Measurements from ENCODE around the gene RASGRP3. TPM values are rescaled to one million over a fixed set of nuclear protein-coding genes. Genes with fewer than 3 reads are reported as not detected.
A peak's percentile ranks its signal among the peaks of the same experiment; 100 is the strongest.

Gene RASGRP3
- polyA plus RNA-seq, 1 of the 3 experiments (the other 2 are of a cell fraction), result 72.5 TPM

GRCh38 chr2:33426666-33427231, 49.7 kb upstream of the RASGRP3 start (continued):
- TF ChIP-seq FOXJ3 (CRISPR knock-in tag; IDR thresholded peaks at IDR 0.05) (no peak), TCF12 (IDR thresholded peaks at IDR 0.05) (peak; percentile 97), YY1 (IDR thresholded peaks at IDR 0.05; ENCODE audit: low read depth) (no peak; the same call in 1 of the 2 replicates), EP300 (IDR thresholded peaks at IDR 0.05; ENCODE audit: borderline replicate concordance in 1 of 2, low read depth in 1 of 2, low read length in 1 of 2) (peak; percentile 81 to 98), RXRA (IDR thresholded peaks at IDR 0.05; ENCODE audit: borderline replicate concordance, low read depth) (peak; percentile 83), RCOR1 (IDR thresholded peaks at IDR 0.05; ENCODE audit: low read length) (no peak), RAD21 (IDR thresholded peaks at IDR 0.05; ENCODE audit: low read length) (no peak), GABPA (IDR thresholded peaks at IDR 0.05; ENCODE audit: low read depth) (no peak), CTCF (IDR thresholded peaks at IDR 0.05) (no peak), SMC3 (IDR thresholded peaks at IDR 0.05; ENCODE audit: low read depth, low read length) (no peak), GATA2 (CRISPR knock-in tag; IDR thresholded peaks at IDR 0.05) (no peak), TAF1 (IDR thresholded peaks at IDR 0.05; ENCODE audit: borderline replicate concordance, low read depth, low read length) (no peak; the same call in 1 of the 2 replicates), PBX3 (IDR thresholded peaks at IDR 0.05) (peak; percentile 86), ELF1 (IDR thresholded peaks at IDR 0.05) (no peak)
- TF ChIP-seq, protein P1, sequence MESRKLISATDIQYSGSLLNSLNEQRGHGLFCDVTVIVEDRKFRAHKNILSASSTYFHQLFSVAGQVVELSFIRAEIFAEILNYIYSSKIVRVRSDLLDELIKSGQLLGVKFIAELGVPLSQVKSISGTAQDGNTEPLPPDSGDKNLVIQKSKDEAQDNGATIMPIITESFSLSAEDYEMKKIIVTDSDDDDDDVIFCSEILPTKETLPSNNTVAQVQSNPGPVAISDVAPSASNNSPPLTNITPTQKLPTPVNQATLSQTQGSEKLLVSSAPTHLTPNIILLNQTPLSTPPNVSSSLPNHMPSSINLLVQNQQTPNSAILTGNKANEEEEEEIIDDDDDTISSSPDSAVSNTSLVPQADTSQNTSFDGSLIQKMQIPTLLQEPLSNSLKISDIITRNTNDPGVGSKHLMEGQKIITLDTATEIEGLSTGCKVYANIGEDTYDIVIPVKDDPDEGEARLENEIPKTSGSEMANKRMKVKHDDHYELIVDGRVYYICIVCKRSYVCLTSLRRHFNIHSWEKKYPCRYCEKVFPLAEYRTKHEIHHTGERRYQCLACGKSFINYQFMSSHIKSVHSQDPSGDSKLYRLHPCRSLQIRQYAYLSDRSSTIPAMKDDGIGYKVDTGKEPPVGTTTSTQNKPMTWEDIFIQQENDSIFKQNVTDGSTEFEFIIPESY (IDR thresholded peaks at IDR 0.05; ENCODE audit: borderline replicate concordance, low read depth), result peak; percentile 47; the same call in 1 of the 2 replicates
- TF ChIP-seq, protein P2, sequence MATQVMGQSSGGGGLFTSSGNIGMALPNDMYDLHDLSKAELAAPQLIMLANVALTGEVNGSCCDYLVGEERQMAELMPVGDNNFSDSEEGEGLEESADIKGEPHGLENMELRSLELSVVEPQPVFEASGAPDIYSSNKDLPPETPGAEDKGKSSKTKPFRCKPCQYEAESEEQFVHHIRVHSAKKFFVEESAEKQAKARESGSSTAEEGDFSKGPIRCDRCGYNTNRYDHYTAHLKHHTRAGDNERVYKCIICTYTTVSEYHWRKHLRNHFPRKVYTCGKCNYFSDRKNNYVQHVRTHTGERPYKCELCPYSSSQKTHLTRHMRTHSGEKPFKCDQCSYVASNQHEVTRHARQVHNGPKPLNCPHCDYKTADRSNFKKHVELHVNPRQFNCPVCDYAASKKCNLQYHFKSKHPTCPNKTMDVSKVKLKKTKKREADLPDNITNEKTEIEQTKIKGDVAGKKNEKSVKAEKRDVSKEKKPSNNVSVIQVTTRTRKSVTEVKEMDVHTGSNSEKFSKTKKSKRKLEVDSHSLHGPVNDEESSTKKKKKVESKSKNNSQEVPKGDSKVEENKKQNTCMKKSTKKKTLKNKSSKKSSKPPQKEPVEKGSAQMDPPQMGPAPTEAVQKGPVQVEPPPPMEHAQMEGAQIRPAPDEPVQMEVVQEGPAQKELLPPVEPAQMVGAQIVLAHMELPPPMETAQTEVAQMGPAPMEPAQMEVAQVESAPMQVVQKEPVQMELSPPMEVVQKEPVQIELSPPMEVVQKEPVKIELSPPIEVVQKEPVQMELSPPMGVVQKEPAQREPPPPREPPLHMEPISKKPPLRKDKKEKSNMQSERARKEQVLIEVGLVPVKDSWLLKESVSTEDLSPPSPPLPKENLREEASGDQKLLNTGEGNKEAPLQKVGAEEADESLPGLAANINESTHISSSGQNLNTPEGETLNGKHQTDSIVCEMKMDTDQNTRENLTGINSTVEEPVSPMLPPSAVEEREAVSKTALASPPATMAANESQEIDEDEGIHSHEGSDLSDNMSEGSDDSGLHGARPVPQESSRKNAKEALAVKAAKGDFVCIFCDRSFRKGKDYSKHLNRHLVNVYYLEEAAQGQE (IDR thresholded peaks at IDR 0.05; ENCODE audit: low read depth, low read length), result peak; percentile 53; the same call in 1 of the 2 replicates

Measured in SK-N-SH (cell line).